ENCODE data around the gene CNMD.

Gene CNMD

GRCh38 chr13:52775511-52775910 lies 35.9 kb upstream of the CNMD start:
- TF ChIP-seq, protein P1, sequence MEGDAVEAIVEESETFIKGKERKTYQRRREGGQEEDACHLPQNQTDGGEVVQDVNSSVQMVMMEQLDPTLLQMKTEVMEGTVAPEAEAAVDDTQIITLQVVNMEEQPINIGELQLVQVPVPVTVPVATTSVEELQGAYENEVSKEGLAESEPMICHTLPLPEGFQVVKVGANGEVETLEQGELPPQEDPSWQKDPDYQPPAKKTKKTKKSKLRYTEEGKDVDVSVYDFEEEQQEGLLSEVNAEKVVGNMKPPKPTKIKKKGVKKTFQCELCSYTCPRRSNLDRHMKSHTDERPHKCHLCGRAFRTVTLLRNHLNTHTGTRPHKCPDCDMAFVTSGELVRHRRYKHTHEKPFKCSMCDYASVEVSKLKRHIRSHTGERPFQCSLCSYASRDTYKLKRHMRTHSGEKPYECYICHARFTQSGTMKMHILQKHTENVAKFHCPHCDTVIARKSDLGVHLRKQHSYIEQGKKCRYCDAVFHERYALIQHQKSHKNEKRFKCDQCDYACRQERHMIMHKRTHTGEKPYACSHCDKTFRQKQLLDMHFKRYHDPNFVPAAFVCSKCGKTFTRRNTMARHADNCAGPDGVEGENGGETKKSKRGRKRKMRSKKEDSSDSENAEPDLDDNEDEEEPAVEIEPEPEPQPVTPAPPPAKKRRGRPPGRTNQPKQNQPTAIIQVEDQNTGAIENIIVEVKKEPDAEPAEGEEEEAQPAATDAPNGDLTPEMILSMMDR (IDR thresholded peaks at IDR 0.05; ENCODE audit: insufficient read depth, low read length, missing control alignments) = no peak
- H3K4me3 ChIP-seq (ENCODE audit: low read depth, low read length) = no peak overlapping the region
- ChIA-PET CTCF (no interaction called here), POLR2A (no interaction called here)
- DNase-seq (ENCODE audit: low read depth, low spot score) = no peak

DNA sequence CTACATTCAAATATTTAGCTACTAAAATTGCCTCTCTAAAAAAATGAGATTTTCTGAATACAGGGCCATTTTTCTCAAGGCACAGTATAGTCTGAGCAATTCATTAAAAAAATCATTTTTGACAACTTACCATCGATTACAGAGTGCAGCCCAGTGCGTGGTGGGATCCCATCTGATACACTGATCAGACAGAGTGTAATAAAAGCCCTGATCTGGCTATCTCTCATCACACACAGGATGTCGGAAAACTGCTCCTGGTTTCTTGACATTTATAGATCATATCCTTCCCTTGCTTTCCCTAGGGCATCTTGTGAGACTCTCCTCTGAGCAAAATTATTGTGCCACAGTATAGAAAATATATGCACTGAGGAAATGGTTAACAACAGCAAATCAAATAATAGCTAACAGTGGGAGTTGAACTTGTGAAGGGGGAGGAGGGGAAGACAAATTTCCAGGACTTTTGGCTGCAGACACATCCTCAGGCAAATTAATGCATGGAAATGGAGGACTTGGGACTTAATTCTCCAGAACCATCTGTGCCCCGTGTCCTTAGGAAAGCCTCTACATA lies 28.4 kb upstream of the CNMD start:
- CTCF ChIA-PET = no interaction called here
- POLR2A ChIA-PET = no interaction called here
- TF ChIP-seq, protein P1 (IDR thresholded peaks at IDR 0.05; ENCODE audit: insufficient read depth, low read length, missing control alignments) = no peak
- DNase-seq (ENCODE audit: low read depth, low spot score) = no peak
- no peak overlapping the region for H3K4me3 ChIP-seq (ENCODE audit: low read depth, low read length)

- CTCF ChIA-PET = interaction anchor here (1.5 kb wide), 1 partner anchor 202 kb away, joined by 3 read pairs; no protein-coding TSS in a partner anchor
- TF ChIP-seq, protein P1 (IDR thresholded peaks at IDR 0.05; ENCODE audit: insufficient read depth, low read length, missing control alignments) = no peak
- no peak for DNase-seq (ENCODE audit: low read depth, low spot score)
- POLR2A ChIA-PET = no interaction called here
- no peak overlapping the region for H3K4me3 ChIP-seq (ENCODE audit: low read depth, low read length)
Measured at GRCh38 chr13:52765611-52766390, 26.2 kb upstream of the CNMD start.

DNA sequence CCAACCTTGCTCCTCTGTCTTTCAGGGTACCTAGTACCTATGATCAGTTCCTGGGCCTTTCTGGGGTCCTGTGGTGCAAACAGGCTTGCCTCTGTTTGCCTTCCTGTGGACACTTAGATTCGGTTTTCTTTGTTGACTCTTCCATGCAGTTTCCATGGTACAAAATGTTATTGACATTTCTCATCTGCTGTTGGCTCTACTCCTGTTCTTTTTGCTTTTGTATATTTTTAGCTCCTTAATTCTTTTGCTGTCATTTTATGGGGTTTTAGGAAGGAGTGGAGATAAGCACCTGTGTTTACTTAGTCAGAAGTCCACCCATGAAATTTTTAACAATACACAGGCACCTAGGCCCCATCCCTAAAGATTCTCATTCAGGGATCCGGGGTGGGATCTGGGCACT lies 20.5 kb upstream of the CNMD start:
- ChIA-PET POLR2A (no interaction called here), CTCF (no interaction called here)
- H3K4me3 ChIP-seq (ENCODE audit: low read depth, low read length) = no peak overlapping the region
- DNase-seq (ENCODE audit: low read depth, low spot score) = no peak
- TF ChIP-seq, protein P1 (IDR thresholded peaks at IDR 0.05; ENCODE audit: insufficient read depth, low read length, missing control alignments) = no peak

- CTCF ChIA-PET = no interaction called here
- TF ChIP-seq, protein P1 (IDR thresholded peaks at IDR 0.05; ENCODE audit: insufficient read depth, low read length, missing control alignments) = no peak
Measured at GRCh38 chr13:52758114-52758513, 18.5 kb upstream of the CNMD start.

GRCh38 chr13:52751196-52751595 lies 11.6 kb upstream of the CNMD start:
- no peak overlapping the region for H3K4me3 ChIP-seq (ENCODE audit: low read depth, low read length)
- TF ChIP-seq, protein P1 (IDR thresholded peaks at IDR 0.05; ENCODE audit: insufficient read depth, low read length, missing control alignments) = no peak
- ChIA-PET POLR2A (no interaction called here), CTCF (interaction anchor here (1.1 kb wide), 1 partner anchor 42 kb away, joined by 3 read pairs; no protein-coding TSS in a partner anchor)
- DNase-seq (ENCODE audit: low read depth, low spot score) = no peak

More at GRCh38 chr13:52758114-52758513, 18.5 kb upstream of the CNMD start:
- no peak overlapping the region for H3K4me3 ChIP-seq (ENCODE audit: low read depth, low read length)
- DNase-seq (ENCODE audit: low read depth, low spot score) = no peak
- POLR2A ChIA-PET = no interaction called here

Data from AG04449 (cell line).